PFSK-1 (cell line): Measurements from ENCODE around the gene DIRAS1. TPM values are rescaled to one million over a fixed set of nuclear protein-coding genes. Genes with fewer than 3 reads are reported as not detected.

Experiments used
- FOXP2 ChIP-seq: optimal IDR thresholded peaks from 2 replicates; pipeline ENCODE3; 2011; ENCODE audit warnings: borderline replicate concordance, control low read depth, inconsistent platforms; ENCODE audit not compliant: insufficient read depth; ENCODE audit errors: extremely low read length, extremely low read depth
- POLR2AphosphoS5 ChIP-seq: IDR thresholded peaks from 2 replicates; pipeline ENCODE4 v1.6.1; 2012; ENCODE audit warnings: low read depth, mild to moderate bottlenecking, control low read depth, low read length, moderate library complexity
- REST ChIP-seq, 2 experiments: IDR thresholded peaks; 2 replicates each; pipeline versions ENCODE4 v1.6.1 to v1.8.0; 2011 to 2012; ENCODE audit warnings: low read depth in 2 of 2, low read length in 2 of 2, control low read depth in 1 of 2, inconsistent platforms in 1 of 2, mild to moderate bottlenecking in 1 of 2, moderate library complexity in 1 of 2; ENCODE audit not compliant: insufficient read depth in 1 of 2
- SIN3A ChIP-seq: IDR thresholded peaks from 2 replicates; pipeline ENCODE4 v1.6.1; 2012; ENCODE audit warnings: mild to moderate bottlenecking, low read length, moderate library complexity, borderline replicate concordance; ENCODE audit not compliant: insufficient read depth
- TAF1 ChIP-seq: IDR thresholded peaks from 2 replicates; pipeline ENCODE4 v1.6.1; 2012; ENCODE audit warnings: low read length, control low read depth, borderline replicate concordance; ENCODE audit not compliant: insufficient read depth
- polyA plus RNA-seq: library from polyadenylated mRNA; unstranded; fragments of >200 nt; gene quantifications from one replicate; pipeline ENCODE4 v1.2.1, GENCODE V29; 2012; ENCODE audit warnings: low read depth, missing spikeins; ENCODE audit not compliant: insufficient read length

The DIRAS1 gene
- polyA plus RNA-seq, result 29.3 TPM

GRCh38 chr19:2720777-2721569 lies at the start of gene DIRAS1:
DIRAS1 (minus strand) TSS chr19:2721372; CDS start chr19:2717806, 3,566 bp downstream.
- TF ChIP-seq TAF1 (no peak), SIN3A (no peak), REST (IDR thresholded peaks at IDR 0.05; ENCODE audit: insufficient read depth in 1 of 2, low read depth in 2 of 2, low read length in 2 of 2) (peak; percentile 72 to 86; a peak in 3 of 4 replicates)

GRCh38 chr19:2770055-2771013 lies 49.2 kb upstream of the DIRAS1 start:
- no peak for TF ChIP-seq POLR2AphosphoS5

- TF ChIP-seq POLR2AphosphoS5, result no peak
- TF ChIP-seq FOXP2, result no peak
- no peak for TF ChIP-seq REST (IDR thresholded peaks at IDR 0.05; ENCODE audit: insufficient read depth in 1 of 2, low read depth in 2 of 2, low read length in 2 of 2)
- no peak for TF ChIP-seq TAF1
- TF ChIP-seq SIN3A, result no peak
These were observed 48.0 kb upstream of the DIRAS1 start for GRCh38 chr19:2769218-2769617.

GRCh38 chr19:2768365-2769132 lies 47.4 kb upstream of the DIRAS1 start:
- TF ChIP-seq SIN3A (no peak), POLR2AphosphoS5 (no peak), REST (IDR thresholded peaks at IDR 0.05; ENCODE audit: insufficient read depth in 1 of 2, low read depth in 2 of 2, low read length in 2 of 2) (no peak), TAF1 (no peak), FOXP2 (no peak)

GRCh38 chr19:2767688-2768087 lies 46.5 kb upstream of the DIRAS1 start:
- no peak for TF ChIP-seq POLR2AphosphoS5
- no peak for TF ChIP-seq TAF1
- TF ChIP-seq SIN3A, result no peak
- TF ChIP-seq REST (IDR thresholded peaks at IDR 0.05; ENCODE audit: insufficient read depth in 1 of 2, low read depth in 2 of 2, low read length in 2 of 2), result no peak
- TF ChIP-seq FOXP2, result no peak
